Heart left ventricle (tissue), 16 donors: Measurements from ENCODE around the gene MYO10. TPM values are rescaled to one million over a fixed set of nuclear protein-coding genes. Genes with fewer than 3 reads are reported as not detected.

ENCODE experiments used
- ATAC-seq, 4 donors: fragments of 200-7000 bp; cut with Tn5 transposase; one replicate each; pipeline ENCODE4 v1.9.1; 2020 to 2022; ENCODE audit warnings: moderate library complexity in 4 of 4, mild to moderate bottlenecking in 3 of 4, moderate number of reproducible peaks in 1 of 4
- DNase-seq, 5 donors: peaks; one replicate each; pipeline ENCODE4 v3.0.0-alpha.2; 2020
- H3K27ac ChIP-seq, 12 donors: fragments of 200-600 bp; sonication (generic) in 4 of 12; one replicate each; pipeline versions ENCODE4 v1.5.0 to v1.8.0; 2016 to 2022; ENCODE audit warnings: mild to moderate bottlenecking in 2 of 12
- H3K27me3 ChIP-seq, 9 donors: fragments of 200-600 bp; sonication (generic) in 2 of 9; one replicate each; pipeline versions ENCODE4 v1.5.1 to v1.8.0; 2016 to 2022; ENCODE audit warnings: mild to moderate bottlenecking in 3 of 9
- H3K36me3 ChIP-seq, 9 donors: fragments of 200-600 bp; sonication (generic) in 2 of 9; one replicate each; pipeline versions ENCODE4 v1.5.0 to v1.8.0; 2018 to 2022; ENCODE audit warnings: mild to moderate bottlenecking in 2 of 9
- H3K4me1 ChIP-seq, 12 donors: fragments of 200-600 bp; sonication (generic) in 4 of 12; one replicate each; pipeline versions ENCODE4 v1.5.0 to v1.8.0; 2016 to 2022; ENCODE audit warnings: mild to moderate bottlenecking in 3 of 12
- H3K4me3 ChIP-seq, 12 donors: fragments of 200-600 bp; sonication (generic) in 4 of 12; one replicate each; pipeline versions ENCODE4 v1.5.0 to v1.8.0; 2017 to 2022; ENCODE audit warnings: mild to moderate bottlenecking in 9 of 12, moderate library complexity in 4 of 12
- H3K9me3 ChIP-seq, 12 donors: fragments of 200-600 bp; sonication (generic) in 4 of 12; one replicate each; pipeline versions ENCODE4 v1.5.0 to v1.8.0; 2016 to 2022; ENCODE audit warnings: mild to moderate bottlenecking in 1 of 12
- POLR2A ChIP-seq, 2 donors: fragments of 450-650 bp; IDR thresholded peaks; one replicate each; pipeline ENCODE4 v1.6.1; 2017; ENCODE audit warnings: antibody characterized with exemption in 2 of 2, mild to moderate bottlenecking in 2 of 2, moderate library complexity in 2 of 2
- WGBS, 4 donors: extraction: QIAGEN DNeasy Blood & Tissue Kit in 2 of 4; methylation state at CpG; one replicate each; pipeline versions ENCODE4 v1.1.5 to v1.1.7; 2013 to 2018; 5-methylcytosine and 5-hydroxymethylcytosine counted together
- intact Hi-C, 10 donors: fragments of 100-400 bp; cut with DNase I; formaldehyde crosslinking; loops; one replicate each; pipeline versions ENCODE4 v1.11.1 to v1.14.2; 2022
- polyA plus RNA-seq, 2 donors: library from polyadenylated mRNA; stranded (reverse); fragments of 200-250 nt; gene quantifications; one replicate each; pipeline ENCODE4 v1.2.3, GENCODE V29; 2013
- total RNA-seq, 9 donors: library from RNA; depleted of rRNA in 2 of 9; stranded (reverse); fragments of >200 nt in 2 of 9; fragmentation: NEBNext Ultra II Directional in 3 of 9; extraction: Animal tissue kit (Norgen Biotek cat#: 25700) in 3 of 9; gene quantifications; one replicate each; pipeline versions ENCODE4 v1.1.0 to v1.2.4, GENCODE V29; 2016 to 2023
- TF ChIP-seq, protein P1 (sequence below), 12 donors: fragments of 200-600 bp; sonication (generic) in 4 of 12; IDR thresholded peaks; one replicate each; pipeline versions ENCODE4 v1.5.0 to v1.8.0; 2018 to 2022; ENCODE audit warnings: antibody characterized with exemption in 12 of 12, mild to moderate bottlenecking in 5 of 12
- donor health status: ischemic (EF 13 %, LVEDD 7.1; RV severe dilation, severe dysfunction).
- donor health status: healthy with polysubstance abuse.
- donor health status: DM: no; HTN: yes; CAD: no.
- donor health status: DM: no; HTN: no; CAD: no.
- donor health status: ischemic (EF 25% LVEDD 6.9; RV normal size, moderate dysfunction).
- donor health status: ischemic (EF 25% LVEDD 5.7; RV mildly dilated, moderate dysfunction).
- donor health status: healthy.
- donor health status: DM: yes; HTN: yes; CAD: no.
- donor health status: ischemic (EF 35%, LVEDD 5.7; RV mildly dilated, moderate dysfunction).
- donor health status: nonischemic (EF 11% LVEDD 7.7; RV severe dilation, severe dysfunction).
- donor health status: DM: yes; HTN: yes; CAD: no.
- donor health status: PGD.
- donor health status: ischemic (EF 29% LVEDD 5.4; RV normal size, mild dysfunction).
- donor health status: nonischemic (EF 23%, LVEDD 6.1; RV moderate dilation, normal function).

The MYO10 gene
- total and polyA plus RNA-seq, 11 donors = 2.0 to 17.3 (median 3.8) TPM

DNA sequence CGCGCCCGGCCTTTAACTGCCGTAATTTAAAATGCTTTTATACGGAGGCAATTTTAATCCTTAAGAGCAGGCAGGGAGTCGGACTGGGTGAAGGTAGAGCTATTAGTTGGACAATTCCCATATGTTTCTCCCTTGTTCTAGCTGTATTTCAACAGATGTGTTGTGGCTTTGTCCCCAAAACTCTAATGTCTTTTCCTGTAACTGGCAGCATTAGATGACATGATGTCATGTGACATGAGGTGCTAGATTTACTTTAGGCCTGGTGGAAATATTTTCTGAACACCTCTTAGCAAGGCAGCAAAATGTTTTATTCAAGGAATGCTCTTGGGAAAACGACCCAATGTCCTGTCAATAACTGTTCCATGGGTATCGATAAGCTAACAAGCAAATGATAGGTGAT, 8.5 kb downstream of the MYO10 start:
- intact Hi-C loops = no loop called here
- H3K4me3 ChIP-seq = no peak overlapping the region
- DNase-seq (no peak), ATAC-seq (no peak)
- no peaks in the 10 kb centered on the region for H3K9me3 ChIP-seq
- H3K27me3 ChIP-seq = peaks cover 0 to 22% (median 6%) of the 10 kb centered on the region in 9 donors
- TF ChIP-seq, protein P1, sequence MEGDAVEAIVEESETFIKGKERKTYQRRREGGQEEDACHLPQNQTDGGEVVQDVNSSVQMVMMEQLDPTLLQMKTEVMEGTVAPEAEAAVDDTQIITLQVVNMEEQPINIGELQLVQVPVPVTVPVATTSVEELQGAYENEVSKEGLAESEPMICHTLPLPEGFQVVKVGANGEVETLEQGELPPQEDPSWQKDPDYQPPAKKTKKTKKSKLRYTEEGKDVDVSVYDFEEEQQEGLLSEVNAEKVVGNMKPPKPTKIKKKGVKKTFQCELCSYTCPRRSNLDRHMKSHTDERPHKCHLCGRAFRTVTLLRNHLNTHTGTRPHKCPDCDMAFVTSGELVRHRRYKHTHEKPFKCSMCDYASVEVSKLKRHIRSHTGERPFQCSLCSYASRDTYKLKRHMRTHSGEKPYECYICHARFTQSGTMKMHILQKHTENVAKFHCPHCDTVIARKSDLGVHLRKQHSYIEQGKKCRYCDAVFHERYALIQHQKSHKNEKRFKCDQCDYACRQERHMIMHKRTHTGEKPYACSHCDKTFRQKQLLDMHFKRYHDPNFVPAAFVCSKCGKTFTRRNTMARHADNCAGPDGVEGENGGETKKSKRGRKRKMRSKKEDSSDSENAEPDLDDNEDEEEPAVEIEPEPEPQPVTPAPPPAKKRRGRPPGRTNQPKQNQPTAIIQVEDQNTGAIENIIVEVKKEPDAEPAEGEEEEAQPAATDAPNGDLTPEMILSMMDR (IDR thresholded peaks at IDR 0.05) = no peak
- TF ChIP-seq POLR2A (IDR thresholded peaks at IDR 0.05) = no peak
- no peak overlapping the region for H3K27ac ChIP-seq
- WGBS, 4 donors = 87 to 93% (median 91%) methylated on average over 8 of the region's 8 CpGs
- H3K4me1 ChIP-seq = peaks cover 0 to 6% (median 0%) of the 10 kb centered on the region in 12 donors
- no peaks in the 10 kb centered on the region for H3K36me3 ChIP-seq

- DNase-seq (no peak), ATAC-seq (no peak)
- Histone ChIP-seq H3K27ac (no peak overlapping the region), H3K27me3 (peaks cover 0 to 11% (median 0%) of the 10 kb centered on the region in 9 donors), H3K9me3 (no peaks in the 10 kb centered on the region), H3K4me1 (peaks cover 0 to 6% (median 0%) of the 10 kb centered on the region in 12 donors), H3K36me3 (no peaks in the 10 kb centered on the region), H3K4me3 (no peak overlapping the region)
- 84 to 95% (median 92%) methylated on average over 8 of the region's 8 CpGs for WGBS, 4 donors
- TF ChIP-seq, protein P1 (IDR thresholded peaks at IDR 0.05) = no peak
- no peak for TF ChIP-seq POLR2A (IDR thresholded peaks at IDR 0.05)
- intact Hi-C loops = no loop called here
These were observed 9.7 kb downstream of the MYO10 start for GRCh38 chr5:16926417-16926816.

DNA sequence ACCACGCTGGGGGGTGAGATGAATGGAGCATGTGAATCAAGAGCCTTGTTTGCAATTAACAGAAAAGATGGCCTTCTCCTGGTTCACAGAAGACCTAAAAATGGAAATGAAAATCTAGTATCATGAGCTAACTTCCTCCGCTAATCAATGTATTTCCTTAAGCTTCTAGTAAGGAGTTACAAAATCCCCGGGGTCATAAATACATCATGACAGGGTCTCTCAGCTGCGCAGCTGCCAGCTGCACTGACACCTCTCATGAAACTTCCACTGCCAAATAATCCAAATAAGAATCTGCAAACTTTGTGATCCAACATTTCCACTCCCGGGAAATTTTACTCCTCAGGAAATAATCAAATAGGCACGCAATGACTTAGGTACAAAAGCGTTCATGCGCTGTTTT, 11.9 kb downstream of the MYO10 start:
- Histone ChIP-seq H3K36me3 (no peaks in the 10 kb centered on the region), H3K4me1 (peaks cover 0 to 6% (median 0%) of the 10 kb centered on the region in 12 donors), H3K4me3 (no peak overlapping the region), H3K27ac (no peak overlapping the region), H3K9me3 (no peaks in the 10 kb centered on the region), H3K27me3 (no peaks in the 10 kb centered on the region)
- 64 to 70% (median 65%) methylated on average over 8 of the region's 8 CpGs for WGBS, 4 donors
- no peak for ATAC-seq
- TF ChIP-seq, protein P1 (IDR thresholded peaks at IDR 0.05) = no peak
- TF ChIP-seq POLR2A (IDR thresholded peaks at IDR 0.05) = no peak
- DNase-seq = no peak
- intact Hi-C loops = no loop called here

DNA sequence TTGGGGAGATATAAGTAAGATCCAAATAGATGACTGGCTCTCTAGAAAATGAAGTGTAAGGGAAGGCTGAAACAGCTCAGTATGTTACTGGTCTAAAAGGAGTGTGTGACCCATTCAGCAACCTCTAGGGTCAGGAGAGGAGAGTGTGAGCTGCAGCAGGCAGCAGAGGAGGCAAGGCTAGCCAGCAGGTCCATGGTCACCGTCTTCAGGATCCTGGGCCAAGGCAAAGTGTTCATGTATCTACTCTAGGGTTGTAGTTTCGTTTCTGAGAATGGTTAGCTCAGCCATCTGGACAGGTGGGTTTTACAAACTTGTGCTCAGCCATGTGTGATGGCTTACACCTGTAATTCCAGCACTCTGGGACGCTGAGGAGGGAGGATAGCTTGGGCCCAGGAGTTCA, 13.7 kb downstream of the MYO10 start:
- no peaks in the 10 kb centered on the region for H3K9me3 ChIP-seq
- no peak overlapping the region for H3K4me3 ChIP-seq
- H3K4me1 ChIP-seq = peaks cover 0 to 6% (median 0%) of the 10 kb centered on the region in 12 donors
- H3K27me3 ChIP-seq = no peaks in the 10 kb centered on the region
- H3K36me3 ChIP-seq = no peaks in the 10 kb centered on the region
- ATAC-seq = no peak
- H3K27ac ChIP-seq = no peak overlapping the region
- TF ChIP-seq, protein P1 (IDR thresholded peaks at IDR 0.05) = no peak
- TF ChIP-seq POLR2A (IDR thresholded peaks at IDR 0.05) = no peak
- WGBS, 4 donors = 85 to 98% (median 94%) methylated on average over 2 to 3 of the region's 3 CpGs
- DNase-seq = no peak
- intact Hi-C loops = no loop called here
